Measurements from ENCODE around the gene NDEL1.

NDEL1 gene

DNA sequence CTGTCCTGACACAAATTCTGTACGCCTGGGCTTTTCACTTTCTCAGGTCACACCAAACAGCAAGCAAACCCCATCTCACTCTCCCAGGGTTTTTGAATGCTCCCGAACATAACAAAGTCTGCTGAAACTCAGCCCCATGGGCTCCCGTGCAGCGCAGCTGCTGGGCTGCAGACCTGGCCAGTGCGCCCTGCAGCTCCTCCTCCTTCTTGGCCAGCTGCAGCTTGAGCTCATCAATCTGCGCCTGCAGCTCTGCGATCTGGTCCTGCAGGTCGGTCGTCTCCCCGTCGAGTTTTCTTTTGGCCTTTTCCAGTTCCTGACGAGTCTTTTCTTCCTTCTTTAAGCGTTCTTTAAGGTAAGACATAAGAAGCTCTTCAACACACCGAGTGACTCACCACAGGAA lies 70.5 kb downstream of the NDEL1 start:
- DNase-seq: no peak

DNA sequence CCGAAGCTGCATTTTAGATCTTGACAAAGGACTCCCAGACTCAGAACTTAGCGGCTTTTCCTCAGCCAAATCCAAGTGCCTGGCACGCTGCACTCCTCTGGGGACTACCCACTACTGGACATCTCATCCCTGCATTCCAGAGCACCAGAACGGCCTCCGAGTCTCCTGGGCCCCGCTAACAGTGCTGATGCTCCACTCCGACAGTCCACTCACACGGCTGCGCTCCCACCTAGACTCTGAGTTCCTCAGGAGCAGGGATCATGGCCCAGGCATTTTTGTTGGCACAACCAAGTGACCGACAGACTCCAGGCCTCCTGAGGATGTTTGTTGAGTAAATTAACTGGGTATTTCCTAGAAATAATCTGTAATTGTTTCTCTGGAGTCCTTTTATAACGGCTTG lies 79.1 kb downstream of the NDEL1 start:
- no peak for DNase-seq

Data from stimulated activated CD4-positive, alpha-beta T cell treated with anti-CD3 and anti-CD28 coated beads, Interleukin-15, amount 100 ng/mL, for 24 hours (primary cell).